ENCODE data around the gene PRKCB. TPM values are rescaled to one million over a fixed set of nuclear protein-coding genes. Genes with fewer than 3 reads are reported as not detected.

PRKCB gene
- polyA plus RNA-seq, 1 experiment = not detected

GRCh38 chr16:24053099-24053946, 217.5 kb downstream of the PRKCB start:
- no peaks in the 10 kb centered on the region for H3K36me3 ChIP-seq (ENCODE audit: control insufficient read depth, insufficient read depth, low read length)

DNA sequence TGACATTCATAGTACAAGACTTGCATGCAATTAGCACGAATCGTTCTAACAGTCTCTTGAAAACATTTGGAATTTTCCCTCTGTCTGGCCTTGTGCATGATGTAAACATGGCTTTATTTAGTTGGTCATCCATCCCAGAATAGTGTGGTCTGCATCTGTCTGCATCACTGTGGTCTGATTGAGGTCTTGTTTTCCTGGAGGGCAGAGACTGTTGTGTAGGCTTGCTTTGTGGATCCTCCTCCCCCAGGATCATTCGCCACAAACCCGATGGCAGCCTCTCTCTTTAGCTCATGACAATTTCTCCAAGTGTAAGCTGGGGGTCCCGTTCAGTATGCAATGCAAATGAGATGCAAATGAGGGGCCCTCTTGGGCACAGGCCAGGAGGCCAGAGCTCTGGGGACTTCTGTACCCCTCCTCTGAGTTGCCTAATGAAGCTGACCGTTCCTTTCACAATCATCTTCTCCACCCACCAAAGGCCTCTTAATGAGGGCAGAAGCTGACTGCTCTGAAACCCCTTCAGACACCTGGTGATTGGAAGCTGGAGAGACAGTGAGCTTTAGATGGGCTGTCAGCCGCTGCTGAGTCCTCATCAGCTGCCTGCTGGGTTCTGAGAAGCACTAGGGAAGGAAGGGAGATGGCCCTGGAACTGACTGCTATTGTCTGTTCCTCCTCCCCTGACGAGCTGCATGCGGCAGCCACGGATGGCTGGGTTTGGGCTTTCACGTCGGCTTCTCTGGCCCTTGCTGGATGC, 219.1 kb downstream of the PRKCB start:
- DNase-seq (ENCODE audit: low read depth) = no peak
- POLR2A ChIA-PET = no interaction called here
- no peak for TF ChIP-seq CTCF (IDR thresholded peaks at IDR 0.05; ENCODE audit: insufficient read depth, low read depth, low read length)
- H3K4me3 ChIP-seq (ENCODE audit: low read depth, low read length) = no peak overlapping the region
- H3K36me3 ChIP-seq (ENCODE audit: control insufficient read depth, insufficient read depth, low read length) = no peaks in the 10 kb centered on the region
- CTCF ChIA-PET = interaction anchor here (0.7 kb wide), 1 partner anchor 9 kb away, joined by 3 read pairs; no protein-coding TSS in a partner anchor
- H3K27me3 ChIP-seq (ENCODE audit: control insufficient read depth, insufficient read depth, low read length) = no peaks in the 10 kb centered on the region

More at GRCh38 chr16:24053099-24053946, 217.5 kb downstream of the PRKCB start:
- Histone ChIP-seq H3K27me3 (ENCODE audit: control insufficient read depth, insufficient read depth, low read length) (no peaks in the 10 kb centered on the region), H3K4me3 (ENCODE audit: low read depth, low read length) (no peak overlapping the region)
- ChIA-PET CTCF (interaction anchor here (0.7 to 1.2 kb wide), 3 partner anchors 17 to 810 kb away, joined by 3 read pairs; no protein-coding TSS in a partner anchor), POLR2A (no interaction called here)
- no peak for DNase-seq (ENCODE audit: low read depth)
- TF ChIP-seq CTCF (IDR thresholded peaks at IDR 0.05; ENCODE audit: insufficient read depth, low read depth, low read length) = no peak

GRCh38 chr16:24062270-24062817, 226.6 kb downstream of the PRKCB start:
- POLR2A ChIA-PET = no interaction called here
- no peak for TF ChIP-seq CTCF (IDR thresholded peaks at IDR 0.05; ENCODE audit: insufficient read depth, low read depth, low read length)
- H3K4me3 ChIP-seq (ENCODE audit: low read depth, low read length) = no peak overlapping the region
- H3K27me3 ChIP-seq (ENCODE audit: control insufficient read depth, insufficient read depth, low read length) = no peaks in the 10 kb centered on the region
- no peak for DNase-seq (ENCODE audit: low read depth)
- no peaks in the 10 kb centered on the region for H3K36me3 ChIP-seq (ENCODE audit: control insufficient read depth, insufficient read depth, low read length)
- CTCF ChIA-PET = no interaction called here

DNA sequence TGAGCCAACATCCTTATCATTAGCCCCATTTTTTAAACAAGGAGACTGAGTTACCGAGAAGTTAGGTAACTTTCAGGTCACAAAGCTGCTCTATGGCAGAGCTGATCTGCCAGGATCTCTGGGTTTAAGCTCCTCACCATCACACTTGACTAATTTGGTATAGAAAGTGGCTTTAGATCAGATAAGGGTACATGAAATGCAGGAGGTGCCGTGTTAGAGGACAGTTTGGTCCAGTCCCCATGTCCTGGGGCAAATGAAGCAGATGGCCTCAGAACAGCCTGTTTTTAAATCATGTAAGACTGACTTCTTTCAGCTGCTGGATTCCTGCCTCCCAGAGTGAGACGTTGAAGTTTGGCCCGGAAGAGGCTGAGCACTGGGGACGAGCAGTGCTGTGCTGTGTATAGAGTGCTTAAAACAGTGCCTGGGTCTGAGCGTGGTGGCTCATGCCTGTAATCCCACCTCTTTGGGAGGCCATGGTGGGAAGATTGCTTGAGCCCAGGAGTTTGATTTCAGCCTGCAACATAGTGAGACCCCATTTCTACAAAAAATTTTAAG, 233.3 kb downstream of the PRKCB start:
- H3K4me3 ChIP-seq (ENCODE audit: low read depth, low read length) = no peak overlapping the region

More for the DNA sequence above, 233.3 kb downstream of the PRKCB start:
- Histone ChIP-seq H3K36me3 (ENCODE audit: control insufficient read depth, insufficient read depth, low read length) (no peaks in the 10 kb centered on the region), H3K27me3 (ENCODE audit: control insufficient read depth, insufficient read depth, low read length) (no peaks in the 10 kb centered on the region)
- ChIA-PET CTCF (interaction anchor here (1.0 kb wide), 1 partner anchor 10 kb away, joined by 5 read pairs; no protein-coding TSS in a partner anchor), POLR2A (no interaction called here)
- TF ChIP-seq CTCF (IDR thresholded peaks at IDR 0.05; ENCODE audit: insufficient read depth, low read depth, low read length) = no peak
- no peak for DNase-seq (ENCODE audit: low read depth)

Data from BJ (cell line).